ENCODE results near the gene MCAM. TPM values are rescaled to one million over a fixed set of nuclear protein-coding genes. Genes with fewer than 3 reads are reported as not detected.
A peak's percentile ranks its signal among the peaks of the same experiment; 100 is the strongest.

The MCAM gene
- total RNA-seq, 1 experiment from 2014 or later, result 26.4 TPM

DNA sequence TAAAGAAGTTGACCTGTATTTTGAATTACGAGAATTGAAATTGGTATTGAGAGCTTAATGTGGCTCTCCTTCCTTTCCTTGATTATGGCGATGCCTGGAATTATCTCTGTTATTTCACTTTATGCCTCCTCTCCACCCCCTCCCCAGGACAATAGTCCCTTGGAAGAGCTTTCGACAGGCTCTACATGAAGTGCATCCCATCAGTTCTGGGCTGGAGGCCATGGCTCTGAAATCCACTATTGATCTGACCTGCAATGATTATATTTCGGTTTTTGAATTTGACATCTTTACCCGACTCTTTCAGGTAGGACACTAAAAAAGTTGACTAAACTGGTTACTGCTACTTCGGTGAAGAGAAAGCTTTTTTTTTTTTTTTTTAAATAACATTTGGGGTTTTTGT lies 43.2 kb downstream of the MCAM start (continued):
- TF ChIP-seq, protein P1, sequence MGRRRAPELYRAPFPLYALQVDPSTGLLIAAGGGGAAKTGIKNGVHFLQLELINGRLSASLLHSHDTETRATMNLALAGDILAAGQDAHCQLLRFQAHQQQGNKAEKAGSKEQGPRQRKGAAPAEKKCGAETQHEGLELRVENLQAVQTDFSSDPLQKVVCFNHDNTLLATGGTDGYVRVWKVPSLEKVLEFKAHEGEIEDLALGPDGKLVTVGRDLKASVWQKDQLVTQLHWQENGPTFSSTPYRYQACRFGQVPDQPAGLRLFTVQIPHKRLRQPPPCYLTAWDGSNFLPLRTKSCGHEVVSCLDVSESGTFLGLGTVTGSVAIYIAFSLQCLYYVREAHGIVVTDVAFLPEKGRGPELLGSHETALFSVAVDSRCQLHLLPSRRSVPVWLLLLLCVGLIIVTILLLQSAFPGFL (CRISPR knock-in tag; IDR thresholded peaks at IDR 0.05; ENCODE audit: borderline replicate concordance), result no peak
- TF ChIP-seq OVOL2 (CRISPR knock-in tag; IDR thresholded peaks at IDR 0.05; ENCODE audit: borderline replicate concordance) (no peak), MYBL2 (CRISPR knock-in tag; IDR thresholded peaks at IDR 0.05) (no peak), ZNF423 (CRISPR knock-in tag; IDR thresholded peaks at IDR 0.05) (no peak)

DNA sequence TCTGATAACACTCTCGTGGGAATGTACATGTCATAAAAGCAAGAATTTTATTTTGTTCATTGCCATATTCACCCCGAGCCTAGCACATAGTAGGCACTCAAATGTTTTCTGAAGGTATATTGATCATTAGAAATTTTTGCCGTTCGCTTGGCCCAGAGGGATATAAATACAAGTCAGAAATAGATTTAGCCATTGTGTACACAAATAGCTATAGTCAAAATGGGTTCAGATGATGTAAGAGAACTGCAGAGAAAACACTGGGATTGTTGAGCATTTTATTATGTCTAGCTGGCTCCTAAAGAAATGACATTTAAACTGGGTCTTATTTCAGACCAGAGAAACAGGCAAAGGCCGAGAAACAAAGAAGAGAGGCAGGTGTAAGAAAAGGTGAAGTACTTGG lies 49.3 kb downstream of the MCAM start:
- H3K4me3 Mint-ChIP-seq, result no peak overlapping the region
- peaks cover 6% of the 10 kb centered on the region for H3K4me1 Mint-ChIP-seq
- DNase-seq (ENCODE audit: low spot score) (no peak), ATAC-seq (no peak)
- TF ChIP-seq GTF2I (CRISPR knock-in tag; conservative IDR thresholded peaks at IDR 0.05) (no peak), ZNF232 (CRISPR knock-in tag; IDR thresholded peaks at IDR 0.05) (no peak), TP53 (CRISPR knock-in tag; IDR thresholded peaks at IDR 0.05) (no peak), SOX15 (CRISPR knock-in tag; IDR thresholded peaks at IDR 0.05) (no peak), ETV6 (CRISPR knock-in tag; IDR thresholded peaks at IDR 0.05) (no peak), OVOL2 (CRISPR knock-in tag; IDR thresholded peaks at IDR 0.05; ENCODE audit: borderline replicate concordance) (no peak), ZNF138 (CRISPR knock-in tag; conservative IDR thresholded peaks at IDR 0.05) (no peak), JAZF1 (CRISPR knock-in tag; IDR thresholded peaks at IDR 0.05) (no peak)
- TF ChIP-seq, protein P2, sequence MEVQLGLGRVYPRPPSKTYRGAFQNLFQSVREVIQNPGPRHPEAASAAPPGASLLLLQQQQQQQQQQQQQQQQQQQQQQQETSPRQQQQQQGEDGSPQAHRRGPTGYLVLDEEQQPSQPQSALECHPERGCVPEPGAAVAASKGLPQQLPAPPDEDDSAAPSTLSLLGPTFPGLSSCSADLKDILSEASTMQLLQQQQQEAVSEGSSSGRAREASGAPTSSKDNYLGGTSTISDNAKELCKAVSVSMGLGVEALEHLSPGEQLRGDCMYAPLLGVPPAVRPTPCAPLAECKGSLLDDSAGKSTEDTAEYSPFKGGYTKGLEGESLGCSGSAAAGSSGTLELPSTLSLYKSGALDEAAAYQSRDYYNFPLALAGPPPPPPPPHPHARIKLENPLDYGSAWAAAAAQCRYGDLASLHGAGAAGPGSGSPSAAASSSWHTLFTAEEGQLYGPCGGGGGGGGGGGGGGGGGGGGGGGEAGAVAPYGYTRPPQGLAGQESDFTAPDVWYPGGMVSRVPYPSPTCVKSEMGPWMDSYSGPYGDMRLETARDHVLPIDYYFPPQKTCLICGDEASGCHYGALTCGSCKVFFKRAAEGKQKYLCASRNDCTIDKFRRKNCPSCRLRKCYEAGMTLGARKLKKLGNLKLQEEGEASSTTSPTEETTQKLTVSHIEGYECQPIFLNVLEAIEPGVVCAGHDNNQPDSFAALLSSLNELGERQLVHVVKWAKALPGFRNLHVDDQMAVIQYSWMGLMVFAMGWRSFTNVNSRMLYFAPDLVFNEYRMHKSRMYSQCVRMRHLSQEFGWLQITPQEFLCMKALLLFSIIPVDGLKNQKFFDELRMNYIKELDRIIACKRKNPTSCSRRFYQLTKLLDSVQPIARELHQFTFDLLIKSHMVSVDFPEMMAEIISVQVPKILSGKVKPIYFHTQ (CRISPR knock-in tag; IDR thresholded peaks at IDR 0.05), result no peak
- TF ChIP-seq, protein P3, sequence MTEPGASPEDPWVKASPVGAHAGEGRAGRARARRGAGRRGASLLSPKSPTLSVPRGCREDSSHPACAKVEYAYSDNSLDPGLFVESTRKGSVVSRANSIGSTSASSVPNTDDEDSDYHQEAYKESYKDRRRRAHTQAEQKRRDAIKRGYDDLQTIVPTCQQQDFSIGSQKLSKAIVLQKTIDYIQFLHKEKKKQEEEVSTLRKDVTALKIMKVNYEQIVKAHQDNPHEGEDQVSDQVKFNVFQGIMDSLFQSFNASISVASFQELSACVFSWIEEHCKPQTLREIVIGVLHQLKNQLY (CRISPR knock-in tag; IDR thresholded peaks at IDR 0.05), result no peak
- TF ChIP-seq, protein P4, sequence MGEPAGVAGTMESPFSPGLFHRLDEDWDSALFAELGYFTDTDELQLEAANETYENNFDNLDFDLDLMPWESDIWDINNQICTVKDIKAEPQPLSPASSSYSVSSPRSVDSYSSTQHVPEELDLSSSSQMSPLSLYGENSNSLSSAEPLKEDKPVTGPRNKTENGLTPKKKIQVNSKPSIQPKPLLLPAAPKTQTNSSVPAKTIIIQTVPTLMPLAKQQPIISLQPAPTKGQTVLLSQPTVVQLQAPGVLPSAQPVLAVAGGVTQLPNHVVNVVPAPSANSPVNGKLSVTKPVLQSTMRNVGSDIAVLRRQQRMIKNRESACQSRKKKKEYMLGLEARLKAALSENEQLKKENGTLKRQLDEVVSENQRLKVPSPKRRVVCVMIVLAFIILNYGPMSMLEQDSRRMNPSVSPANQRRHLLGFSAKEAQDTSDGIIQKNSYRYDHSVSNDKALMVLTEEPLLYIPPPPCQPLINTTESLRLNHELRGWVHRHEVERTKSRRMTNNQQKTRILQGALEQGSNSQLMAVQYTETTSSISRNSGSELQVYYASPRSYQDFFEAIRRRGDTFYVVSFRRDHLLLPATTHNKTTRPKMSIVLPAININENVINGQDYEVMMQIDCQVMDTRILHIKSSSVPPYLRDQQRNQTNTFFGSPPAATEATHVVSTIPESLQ (CRISPR knock-in tag; IDR thresholded peaks at IDR 0.05), result no peak
- TF ChIP-seq, protein P5, sequence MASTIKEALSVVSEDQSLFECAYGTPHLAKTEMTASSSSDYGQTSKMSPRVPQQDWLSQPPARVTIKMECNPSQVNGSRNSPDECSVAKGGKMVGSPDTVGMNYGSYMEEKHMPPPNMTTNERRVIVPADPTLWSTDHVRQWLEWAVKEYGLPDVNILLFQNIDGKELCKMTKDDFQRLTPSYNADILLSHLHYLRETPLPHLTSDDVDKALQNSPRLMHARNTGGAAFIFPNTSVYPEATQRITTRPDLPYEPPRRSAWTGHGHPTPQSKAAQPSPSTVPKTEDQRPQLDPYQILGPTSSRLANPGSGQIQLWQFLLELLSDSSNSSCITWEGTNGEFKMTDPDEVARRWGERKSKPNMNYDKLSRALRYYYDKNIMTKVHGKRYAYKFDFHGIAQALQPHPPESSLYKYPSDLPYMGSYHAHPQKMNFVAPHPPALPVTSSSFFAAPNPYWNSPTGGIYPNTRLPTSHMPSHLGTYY (CRISPR knock-in tag; IDR thresholded peaks at IDR 0.05), result no peak
- H3K27ac Mint-ChIP-seq, result peak overlapping the region; percentile 32; the same call in 1 of the 2 replicates
- H3K9me3 Mint-ChIP-seq, result no peaks in the 10 kb centered on the region
- ChIA-PET POLR2A (no interaction called here), CTCF (no interaction called here)
- H3K36me3 Mint-ChIP-seq, result peaks cover 4% of the 10 kb centered on the region
- no peaks in the 10 kb centered on the region for H3K27me3 Mint-ChIP-seq (ENCODE audit: low read depth)

DNA sequence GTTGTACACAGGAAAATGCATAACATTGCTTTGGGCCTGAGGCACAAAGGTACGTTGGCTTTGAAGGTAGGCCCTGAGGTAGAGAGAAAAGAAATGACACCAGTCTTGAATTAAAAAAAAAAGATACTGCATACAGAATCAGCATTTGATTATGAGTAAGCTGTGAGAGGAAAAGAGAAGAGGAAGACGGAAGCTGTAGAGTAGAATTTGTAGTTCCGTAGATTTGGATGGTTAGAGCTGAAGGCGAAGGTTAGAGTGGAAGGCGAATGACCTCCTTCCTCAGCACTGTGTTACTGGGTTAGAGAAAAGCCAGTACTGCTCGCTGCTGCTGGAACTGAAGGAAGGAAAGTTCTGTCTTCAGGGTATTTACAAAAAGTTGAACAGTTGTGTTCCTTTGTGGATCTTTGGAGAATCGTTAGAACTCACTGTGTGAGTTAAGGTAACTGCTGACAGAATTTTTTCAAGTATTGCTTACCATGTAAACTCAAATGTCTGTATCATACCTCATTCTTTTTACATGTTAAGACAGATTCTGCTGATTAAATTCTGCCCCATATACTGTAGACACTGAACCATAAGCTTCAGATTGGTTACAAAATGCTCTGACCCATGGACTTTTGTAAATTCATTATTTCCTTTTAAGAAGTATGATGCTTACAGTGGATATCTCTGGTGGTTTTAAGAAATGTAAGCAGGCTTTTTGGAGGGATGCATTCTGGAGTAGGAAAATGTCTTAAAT lies 50.2 kb downstream of the MCAM start:
- ChIA-PET POLR2A (interaction anchor here (0.5 kb wide), 1 partner anchor 57 kb away, joined by 3 read pairs; no protein-coding TSS in a partner anchor), CTCF (interaction anchor here (0.6 to 0.7 kb wide), 2 partner anchors 61 to 98 kb away, joined by 3 read pairs; partner anchors contain the start of gene CBL)
- peak overlapping the region; percentile 55 for H3K27ac Mint-ChIP-seq
- no peaks in the 10 kb centered on the region for H3K36me3 Mint-ChIP-seq
- ATAC-seq (no peak), DNase-seq (ENCODE audit: low spot score) (no peak)
- no peaks in the 10 kb centered on the region for H3K9me3 Mint-ChIP-seq
- no peaks in the 10 kb centered on the region for H3K27me3 Mint-ChIP-seq (ENCODE audit: low read depth)
- TF ChIP-seq FOXJ3 (CRISPR knock-in tag; IDR thresholded peaks at IDR 0.05; ENCODE audit: borderline replicate concordance) (no peak), FOXP1 (CRISPR knock-in tag; IDR thresholded peaks at IDR 0.05; ENCODE audit: borderline replicate concordance) (no peak), CBFB (CRISPR knock-in tag; IDR thresholded peaks at IDR 0.05; ENCODE audit: low read depth) (no peak), HMGA2 (CRISPR knock-in tag; IDR thresholded peaks at IDR 0.05) (no peak), ELF4 (CRISPR knock-in tag; IDR thresholded peaks at IDR 0.05; ENCODE audit: low read depth) (no peak), ETV6 (CRISPR knock-in tag; IDR thresholded peaks at IDR 0.05) (no peak)
- H3K4me1 Mint-ChIP-seq, result peaks cover 6% of the 10 kb centered on the region
- H3K4me3 Mint-ChIP-seq, result no peak overlapping the region

Data from WTC11 (cell line).